Activated effector memory CD4-positive, alpha-beta T cell treated with anti-CD3 and anti-CD28 coated beads, Interleukin-2, amount 50 U/mL, for 16 hours (primary cell): ENCODE data around the gene PADI2.
A peak's percentile ranks its signal among the peaks of the same experiment; 100 is the strongest.

Experiments
- DNase-seq: peaks from one replicate; pipeline ENCODE4 v3.0.0-alpha.2; 2020

Gene PADI2

DNA sequence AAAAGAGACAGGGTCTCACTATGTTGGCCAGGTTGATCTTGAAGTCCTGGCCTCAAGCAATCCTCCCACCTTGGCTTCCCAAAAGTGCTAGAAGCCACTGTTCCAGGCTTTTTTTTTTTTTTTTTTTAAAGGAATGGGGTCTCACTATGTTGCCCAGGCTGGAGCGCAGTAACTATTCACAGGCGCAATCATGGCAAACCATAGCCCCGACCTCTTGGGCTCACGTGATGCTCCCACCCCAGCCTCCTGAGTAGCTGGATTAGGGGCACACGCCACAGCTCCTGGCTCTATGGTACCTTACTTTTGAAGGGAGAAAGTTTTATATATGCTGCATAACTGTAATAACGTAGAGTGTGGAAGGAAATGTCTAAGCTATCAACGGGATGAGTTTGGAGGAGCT is 101.8 kb downstream of the PADI2 start:
- peak; percentile 24 for DNase-seq
